Natural killer cell (primary cell): ENCODE results near the gene LDHD. TPM values are rescaled to one million over a fixed set of nuclear protein-coding genes. Genes with fewer than 3 reads are reported as not detected.

Experiments used
- ATAC-seq, 3 donors: fragments of 150-1000 bp in 2 of 3; fragments of 200-7000 bp in 1 of 3; cut with Tn5 transposase; 1 replicate in 1 of 3; 2 replicates in 2 of 3; pipeline ENCODE4 v1.10.0; 2021; ENCODE audit warnings: mild to moderate bottlenecking in 2 of 3, moderate library complexity in 2 of 3
- DNase-seq, 2 donors: peaks; one replicate each; pipeline versions ENCODE4 v3.0.0 to v3.0.0-alpha.2; 2013 to 2021; ENCODE audit warnings: mixed read lengths in 1 of 2
- H3K27ac ChIP-seq: one replicate; pipeline ENCODE4 v1.5.1; 2013; ENCODE audit warnings: mild to moderate bottlenecking, low read length
- H3K27me3 ChIP-seq: one replicate; pipeline ENCODE4 v1.6.1; 2013; ENCODE audit warnings: low read length; ENCODE audit not compliant: control insufficient read depth, insufficient read depth
- H3K36me3 ChIP-seq: one replicate; pipeline ENCODE4 v1.6.1; 2013; ENCODE audit warnings: low read length; ENCODE audit not compliant: control insufficient read depth, insufficient read depth
- H3K4me1 ChIP-seq: one replicate; pipeline ENCODE4 v1.6.1; 2013; ENCODE audit warnings: low read length; ENCODE audit not compliant: control insufficient read depth, insufficient read depth
- H3K4me3 ChIP-seq: one replicate; pipeline ENCODE4 v1.5.1; 2013; ENCODE audit warnings: low read length
- H3K9me3 ChIP-seq: one replicate; pipeline ENCODE4 v1.6.1; 2013; ENCODE audit warnings: low read length; ENCODE audit not compliant: control insufficient read depth, insufficient read depth
- H3K27ac Mint-ChIP-seq, 2 donors: one replicate each; pipeline ENCODE4 v1.8.0; 2022; ENCODE audit warnings: mild to moderate bottlenecking in 2 of 2, mixed read lengths in 2 of 2, moderate library complexity in 1 of 2
- H3K27me3 Mint-ChIP-seq, 2 donors: one replicate each; pipeline ENCODE4 v1.8.0; 2022; ENCODE audit warnings: low read depth in 2 of 2, mixed read lengths in 2 of 2
- H3K36me3 Mint-ChIP-seq: one replicate; pipeline ENCODE4 v1.8.0; 2022; ENCODE audit warnings: mixed read lengths
- H3K4me1 Mint-ChIP-seq, 2 donors: one replicate each; pipeline ENCODE4 v1.8.0; 2022; ENCODE audit warnings: mixed read lengths in 2 of 2
- H3K4me3 Mint-ChIP-seq: one replicate; pipeline ENCODE4 v1.8.0; 2022; ENCODE audit warnings: mild to moderate bottlenecking, moderate library complexity, mixed read lengths
- H3K9me3 Mint-ChIP-seq, 2 donors: one replicate each; pipeline ENCODE4 v1.8.0; 2022; ENCODE audit warnings: mixed read lengths in 2 of 2
- WGBS: methylation state at CpG from one replicate; pipeline ENCODE4 v1.1.7; 2013; ENCODE audit warnings: missing lambda C conversion rate; ENCODE audit not compliant: insufficient coverage; 5-methylcytosine and 5-hydroxymethylcytosine counted together
- intact Hi-C: fragments of 100-400 bp; cut with micrococcal nuclease; formaldehyde crosslinking; loops from one replicate; pipeline ENCODE4 v1.14.2; 2022
- total RNA-seq, 4 donors: library from RNA; stranded (reverse); fragments of 120-200 nt in 1 of 4; gene quantifications; one replicate each; pipeline versions ENCODE4 v1.2.3 to v1.2.4, GENCODE V29; 2013 to 2022
- TF ChIP-seq, protein P1 (sequence below): fragments of 200-600 bp; IDR thresholded peaks from one replicate; pipeline ENCODE4 v1.8.0; 2022; ENCODE audit warnings: antibody characterized with exemption

LDHD gene
- total RNA-seq, 3 donors from 2014 or later (not counting 1 experiment from before 2014, with no cell fraction given), result 0.12 to 1.3 TPM; not detected in 1

- no peaks in the 10 kb centered on the region for H3K27me3 ChIP-seq
- H3K36me3 ChIP-seq, result no peaks in the 10 kb centered on the region
- peaks cover 16% of the 10 kb centered on the region for H3K4me1 ChIP-seq
- Mint-ChIP-seq H3K4me1 (peaks cover 21 to 22% of the 10 kb centered on the region in 2 donors), H3K9me3 (no peaks in the 10 kb centered on the region), H3K27ac (no peak overlapping the region), H3K27me3 (peaks cover 24 to 48% of the 10 kb centered on the region in 2 donors), H3K4me3 (no peak overlapping the region), H3K36me3 (no peaks in the 10 kb centered on the region)
- no peak for ATAC-seq
- intact Hi-C loops, result no loop called here
- no peaks in the 10 kb centered on the region for H3K9me3 ChIP-seq
- 96% methylated on average over 10 of the region's 11 CpGs for WGBS
- H3K4me3 ChIP-seq, result no peak overlapping the region
- TF ChIP-seq, protein P1, sequence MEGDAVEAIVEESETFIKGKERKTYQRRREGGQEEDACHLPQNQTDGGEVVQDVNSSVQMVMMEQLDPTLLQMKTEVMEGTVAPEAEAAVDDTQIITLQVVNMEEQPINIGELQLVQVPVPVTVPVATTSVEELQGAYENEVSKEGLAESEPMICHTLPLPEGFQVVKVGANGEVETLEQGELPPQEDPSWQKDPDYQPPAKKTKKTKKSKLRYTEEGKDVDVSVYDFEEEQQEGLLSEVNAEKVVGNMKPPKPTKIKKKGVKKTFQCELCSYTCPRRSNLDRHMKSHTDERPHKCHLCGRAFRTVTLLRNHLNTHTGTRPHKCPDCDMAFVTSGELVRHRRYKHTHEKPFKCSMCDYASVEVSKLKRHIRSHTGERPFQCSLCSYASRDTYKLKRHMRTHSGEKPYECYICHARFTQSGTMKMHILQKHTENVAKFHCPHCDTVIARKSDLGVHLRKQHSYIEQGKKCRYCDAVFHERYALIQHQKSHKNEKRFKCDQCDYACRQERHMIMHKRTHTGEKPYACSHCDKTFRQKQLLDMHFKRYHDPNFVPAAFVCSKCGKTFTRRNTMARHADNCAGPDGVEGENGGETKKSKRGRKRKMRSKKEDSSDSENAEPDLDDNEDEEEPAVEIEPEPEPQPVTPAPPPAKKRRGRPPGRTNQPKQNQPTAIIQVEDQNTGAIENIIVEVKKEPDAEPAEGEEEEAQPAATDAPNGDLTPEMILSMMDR, result no peak
- H3K27ac ChIP-seq, result no peak overlapping the region
- DNase-seq, result no peak
Measured at GRCh38 chr16:75070012-75070841, 46.4 kb downstream of the LDHD start.

DNA sequence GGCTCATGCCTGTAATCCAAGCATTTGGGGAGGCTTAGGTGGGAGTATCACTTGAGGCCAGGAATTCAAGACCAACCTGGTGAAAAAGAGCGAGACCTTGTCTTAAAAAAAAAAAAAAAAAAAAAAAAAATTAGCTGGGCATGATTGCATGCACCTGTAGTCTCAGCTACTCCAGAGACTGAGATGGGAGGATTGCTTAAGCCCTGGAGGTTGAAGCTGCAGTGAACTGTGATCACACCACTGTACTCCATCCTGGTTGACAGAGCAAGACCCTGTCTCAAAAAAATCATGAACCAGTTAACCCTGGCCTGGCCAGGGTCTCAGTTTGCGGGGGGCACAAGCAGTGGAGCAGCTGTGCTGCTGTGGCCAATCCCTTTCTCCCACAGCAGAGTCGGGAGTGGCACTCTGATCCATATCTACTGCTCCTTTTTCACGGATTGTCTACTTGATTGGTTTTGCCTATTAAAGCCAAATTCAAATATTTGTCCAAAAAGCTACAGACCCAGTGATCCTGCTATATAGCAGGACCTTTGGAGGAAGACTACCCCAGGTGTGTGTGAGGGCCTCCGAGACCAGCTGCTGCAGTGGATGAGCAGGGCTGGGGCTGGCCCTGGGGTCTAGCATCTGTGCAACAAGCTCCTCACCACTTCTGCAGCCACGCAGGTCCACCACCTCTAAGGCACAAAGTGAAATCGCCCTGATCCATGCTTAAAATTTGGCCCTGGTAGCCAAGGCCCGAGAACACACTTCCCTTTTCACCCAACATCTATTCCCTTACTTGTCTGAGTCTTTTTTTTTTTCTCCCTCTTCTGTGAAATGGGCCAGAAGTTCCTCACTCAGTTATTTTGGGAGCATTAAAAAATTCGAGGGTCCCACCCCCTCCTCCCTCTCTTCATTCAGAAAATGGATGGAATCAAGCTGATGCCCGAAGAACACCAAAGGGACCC is 48.2 kb downstream of the LDHD start:
- H3K9me3 Mint-ChIP-seq, result no peaks in the 10 kb centered on the region
- ATAC-seq (no peak), DNase-seq (no peak)
- intact Hi-C loops, result loop anchor here (5.0 kb wide), 1 partner anchor 66 kb away; no protein-coding TSS in a partner anchor
- peaks cover 20 to 38% of the 10 kb centered on the region in 2 donors for H3K27me3 Mint-ChIP-seq
- Histone ChIP-seq H3K36me3 (no peaks in the 10 kb centered on the region), H3K9me3 (no peaks in the 10 kb centered on the region), H3K4me1 (peaks cover 26% of the 10 kb centered on the region), H3K4me3 (no peak overlapping the region), H3K27me3 (no peaks in the 10 kb centered on the region), H3K27ac (no peak overlapping the region)
- TF ChIP-seq, protein P1, result no peak
- H3K4me1 Mint-ChIP-seq, result peaks cover 17 to 20% of the 10 kb centered on the region in 2 donors
- H3K27ac Mint-ChIP-seq, result no peak overlapping the region
- H3K4me3 Mint-ChIP-seq, result no peak overlapping the region
- 78% methylated on average over 10 of the region's 10 CpGs for WGBS
- no peaks in the 10 kb centered on the region for H3K36me3 Mint-ChIP-seq

DNA sequence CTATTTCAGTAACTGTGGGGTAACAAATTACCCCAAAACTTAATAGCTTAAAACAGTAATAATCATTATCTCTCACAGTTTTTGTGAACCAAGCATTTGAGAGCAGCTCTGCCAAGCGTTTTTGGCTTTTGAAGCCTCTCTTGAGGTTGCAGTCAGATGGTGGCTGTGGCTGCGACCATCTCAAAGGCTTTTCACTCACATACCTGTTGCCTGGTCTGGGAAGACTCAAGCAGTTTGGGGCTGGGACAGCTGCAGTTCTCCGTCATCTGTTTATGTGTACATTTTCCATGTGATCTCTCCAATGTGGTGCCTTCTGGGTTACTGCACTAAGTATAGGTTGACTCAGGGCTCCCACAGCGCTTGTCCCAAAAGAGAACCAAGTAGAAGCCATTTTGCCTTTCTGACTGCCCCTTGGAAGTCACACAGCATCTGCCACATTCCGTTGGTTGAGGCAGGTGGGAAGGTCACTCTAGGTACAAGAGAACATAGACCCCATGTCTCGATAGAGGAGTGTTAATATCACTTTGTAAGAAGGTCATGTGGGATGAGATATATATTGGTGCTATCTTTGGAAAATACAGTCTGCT is 49.6 kb downstream of the LDHD start:
- DNase-seq (no peak), ATAC-seq (no peak)
- Mint-ChIP-seq H3K4me1 (peaks cover 17 to 20% of the 10 kb centered on the region in 2 donors), H3K9me3 (no peaks in the 10 kb centered on the region), H3K4me3 (no peak overlapping the region), H3K27ac (no peak overlapping the region), H3K36me3 (no peaks in the 10 kb centered on the region), H3K27me3 (peaks cover 23 to 35% of the 10 kb centered on the region in 2 donors)
- H3K36me3 ChIP-seq, result no peaks in the 10 kb centered on the region
- H3K4me1 ChIP-seq, result peaks cover 30% of the 10 kb centered on the region
- H3K9me3 ChIP-seq, result no peaks in the 10 kb centered on the region
- H3K27ac ChIP-seq, result no peak overlapping the region
- H3K27me3 ChIP-seq, result no peaks in the 10 kb centered on the region
- intact Hi-C loops, result loop anchor here (5.0 kb wide), 1 partner anchor 65 kb away; no protein-coding TSS in a partner anchor
- WGBS, result 88% methylated on average over 6 of the region's 6 CpGs
- H3K4me3 ChIP-seq, result no peak overlapping the region
- TF ChIP-seq, protein P1, result no peak
